Sigmoid colon (tissue), 7 donors: Measurements from ENCODE around the gene IL34. TPM values are rescaled to one million over a fixed set of nuclear protein-coding genes. Genes with fewer than 3 reads are reported as not detected.
A peak's percentile ranks its signal among the peaks of the same experiment; 100 is the strongest.

ENCODE experiments used
- DNase-seq: peaks from one replicate; pipeline ENCODE4 v3.0.0-alpha.2; 2019
- H3K27ac ChIP-seq, 4 donors: fragments of 200-600 bp; sonication (generic); one replicate each; pipeline ENCODE4 v1.5.1; 2016 to 2019; ENCODE audit warnings: mild to moderate bottlenecking in 1 of 4
- H3K27me3 ChIP-seq, 3 donors: fragments of 200-600 bp; sonication (generic); one replicate each; pipeline ENCODE4 v1.5.1; 2019; ENCODE audit warnings: mild to moderate bottlenecking in 1 of 3
- H3K36me3 ChIP-seq, 4 donors: fragments of 200-600 bp; sonication (generic); one replicate each; pipeline ENCODE4 v1.5.1; 2016 to 2019
- H3K4me1 ChIP-seq, 4 donors: fragments of 200-600 bp; sonication (generic); one replicate each; pipeline ENCODE4 v1.5.1; 2017 to 2019
- H3K4me3 ChIP-seq, 4 donors: fragments of 200-600 bp; sonication (generic); one replicate each; pipeline ENCODE4 v1.5.1; 2017 to 2019; ENCODE audit warnings: mild to moderate bottlenecking in 2 of 4, moderate library complexity in 1 of 4
- H3K9me3 ChIP-seq, 4 donors: fragments of 200-600 bp in 3 of 4; sonication (generic) in 3 of 4; one replicate each; pipeline versions ENCODE4 v1.5.1 to v1.6.1; 2013 to 2019
- CTCF ChIP-seq, 4 experiments: fragments of 450-650 bp in 3 of 4; fragments of 200-600 bp in 1 of 4; IDR thresholded peaks; one replicate each; pipeline ENCODE4 v1.5.1; 2016 to 2019; ENCODE audit warnings: antibody characterized with exemption in 4 of 4, mild to moderate bottlenecking in 3 of 4, moderate library complexity in 2 of 4
- EP300 ChIP-seq, 4 donors: sonication (generic); formaldehyde crosslinking; IDR thresholded peaks; one replicate each; pipeline ENCODE4 v1.6.1; 2017; ENCODE audit warnings: antibody characterized with exemption in 4 of 4
- POLR2A ChIP-seq, 2 donors: fragments of 450-650 bp; IDR thresholded peaks; one replicate each; pipeline ENCODE4 v1.6.1; 2016; ENCODE audit warnings: antibody characterized with exemption in 2 of 2, mild to moderate bottlenecking in 2 of 2, moderate library complexity in 2 of 2
- POLR2AphosphoS5 ChIP-seq, 4 donors: sonication (generic); formaldehyde crosslinking; IDR thresholded peaks; one replicate each; pipeline ENCODE4 v1.6.1; 2017; ENCODE audit warnings: antibody characterized with exemption in 4 of 4
- WGBS, 2 donors: extraction: QIAGEN DNeasy Blood & Tissue Kit; methylation state at CpG; one replicate each; pipeline ENCODE4 v1.1.7; 2013; 5-methylcytosine and 5-hydroxymethylcytosine counted together
- intact Hi-C: fragments of 100-400 bp; cut with DNase I; formaldehyde crosslinking; loops from one replicate; pipeline ENCODE4 v1.15.1; 2023
- polyA plus RNA-seq, 3 donors: library from polyadenylated mRNA; stranded (reverse); fragments of 200-250 nt; gene quantifications; one replicate each; pipeline ENCODE4 v1.2.3, GENCODE V29; 2013
- total RNA-seq, 4 donors: library from RNA; depleted of rRNA; stranded (reverse); fragments of >200 nt; gene quantifications; one replicate each; pipeline ENCODE4 v1.1.0, GENCODE V29; 2016
- donor health status: healthy with polysubstance abuse.
- donor health status: Bipolar disorder and iron deficiency.
- donor health status: healthy.

IL34 gene
- total and polyA plus RNA-seq, 7 donors, result 1.8 to 5.5 (median 4.6) TPM; not detected in 2

- Histone ChIP-seq H3K4me1 (peaks cover 4 to 100% (median 100%) of the 10 kb centered on the region in 4 donors), H3K36me3 (no peaks in the 10 kb centered on the region), H3K4me3 (no peak overlapping the region), H3K27me3 (no peaks in the 10 kb centered on the region), H3K9me3 (no peaks in the 10 kb centered on the region), H3K27ac (peak overlapping the region; percentile 95 to 99 (median 98))
- no peak for DNase-seq
- peak in 2 of 4 donors; percentile 33 to 61 for TF ChIP-seq POLR2AphosphoS5 (IDR thresholded peaks at IDR 0.05)
- TF ChIP-seq POLR2A (IDR thresholded peaks at IDR 0.05), result no peak
- 80 to 82% methylated on average over 14 of the region's 14 CpGs for WGBS, 2 donors
- intact Hi-C loops, result no loop called here
Observed at GRCh38 chr16:70692130-70692872, 45.9 kb downstream of the IL34 start.

GRCh38 chr16:70692873-70693671, 46.7 kb downstream of the IL34 start:
- Histone ChIP-seq H3K27ac (peak overlapping the region; percentile 95 to 99 (median 98)), H3K27me3 (no peaks in the 10 kb centered on the region), H3K4me1 (peaks cover 4 to 100% (median 100%) of the 10 kb centered on the region in 4 donors), H3K36me3 (no peaks in the 10 kb centered on the region), H3K9me3 (no peaks in the 10 kb centered on the region), H3K4me3 (no peak overlapping the region)
- TF ChIP-seq POLR2AphosphoS5 (IDR thresholded peaks at IDR 0.05) (peak; percentile 86 to 96 (median 88)), EP300 (IDR thresholded peaks at IDR 0.05) (peak in 3 of 4 donors; percentile 82 to 99 (median 94)), POLR2A (IDR thresholded peaks at IDR 0.05) (peak; percentile 26 to 65), CTCF (IDR thresholded peaks at IDR 0.05) (peak in 1 of 4 experiments; percentile 14)
- DNase-seq, result peak; percentile 93
- intact Hi-C loops, result no loop called here
- 80 to 87% methylated on average over 29 of the region's 29 CpGs for WGBS, 2 donors

GRCh38 chr16:70694088-70694867, 47.9 kb downstream of the IL34 start:
- H3K27ac ChIP-seq, result peak overlapping the region; percentile 95 to 99 (median 98)
- DNase-seq, result no peak
- no peaks in the 10 kb centered on the region for H3K27me3 ChIP-seq
- peaks cover 2 to 100% (median 96%) of the 10 kb centered on the region in 4 donors for H3K4me1 ChIP-seq
- H3K9me3 ChIP-seq, result no peaks in the 10 kb centered on the region
- intact Hi-C loops, result no loop called here
- H3K36me3 ChIP-seq, result no peaks in the 10 kb centered on the region
- WGBS, 2 donors, result 78 to 85% methylated on average over 17 of the region's 17 CpGs
- H3K4me3 ChIP-seq, result no peak overlapping the region
- TF ChIP-seq POLR2AphosphoS5 (IDR thresholded peaks at IDR 0.05), result peak in 3 of 4 donors; percentile 9 to 32 (median 30)
- no peak for TF ChIP-seq CTCF (IDR thresholded peaks at IDR 0.05)
- no peak for TF ChIP-seq POLR2A (IDR thresholded peaks at IDR 0.05)
- TF ChIP-seq EP300 (IDR thresholded peaks at IDR 0.05), result peak in 1 of 4 donors; percentile 39

- H3K27me3 ChIP-seq, result no peaks in the 10 kb centered on the region
- H3K36me3 ChIP-seq, result no peaks in the 10 kb centered on the region
- H3K9me3 ChIP-seq, result no peaks in the 10 kb centered on the region
- no peak for DNase-seq
- peak overlapping the region; percentile 95 to 99 (median 98) for H3K27ac ChIP-seq
- H3K4me1 ChIP-seq, result peaks cover 0 to 98% (median 94%) of the 10 kb centered on the region in 4 donors
- H3K4me3 ChIP-seq, result no peak overlapping the region
- WGBS, 2 donors, result 85 to 93% methylated on average over 4 of the region's 4 CpGs
- intact Hi-C loops, result no loop called here
- TF ChIP-seq POLR2A (IDR thresholded peaks at IDR 0.05) (no peak), CTCF (IDR thresholded peaks at IDR 0.05) (no peak), POLR2AphosphoS5 (IDR thresholded peaks at IDR 0.05) (no peak), EP300 (IDR thresholded peaks at IDR 0.05) (no peak)
Observed at GRCh38 chr16:70694868-70695218, 48.5 kb downstream of the IL34 start.
